Upper lobe of left lung (tissue), 4 donors: ENCODE data around the gene POLR2I.

Experiments
- CTCF ChIP-seq, 6 experiments: fragments of 450-650 bp in 4 of 6; fragments of 200-600 bp in 2 of 6; sonication (generic) in 2 of 6; IDR thresholded peaks; one replicate each; pipeline ENCODE4 v1.5.1; 2016 to 2019; ENCODE audit warnings: antibody characterized with exemption in 6 of 6
- EP300 ChIP-seq, 4 donors: sonication (generic); formaldehyde crosslinking; IDR thresholded peaks; one replicate each; pipeline ENCODE4 v1.5.1; 2017; ENCODE audit warnings: antibody characterized with exemption in 4 of 4, control low read depth in 2 of 4
- POLR2A ChIP-seq, 4 donors: fragments of 450-650 bp; IDR thresholded peaks; one replicate each; pipeline ENCODE4 v1.5.1; 2016 to 2017; ENCODE audit warnings: antibody characterized with exemption in 4 of 4, mild to moderate bottlenecking in 2 of 4

GRCh38 chr19:36086326-36086725, 28.3 kb downstream of the POLR2I start:
- TF ChIP-seq CTCF (IDR thresholded peaks at IDR 0.05): no peak
- TF ChIP-seq EP300 (IDR thresholded peaks at IDR 0.05): no peak
- TF ChIP-seq POLR2A (IDR thresholded peaks at IDR 0.05): no peak
